ENCODE data around the gene GALNT10. TPM values are rescaled to one million over a fixed set of nuclear protein-coding genes. Genes with fewer than 3 reads are reported as not detected.

The GALNT10 gene
- total and polyA plus RNA-seq, 2 experiments from 2014 or later = 3.2 to 12.9 TPM

- Mint-ChIP-seq H3K27ac (no peak overlapping the region), H3K27me3 (ENCODE audit: insufficient read depth, low read depth, poor library complexity) (peaks cover 3% of the 10 kb centered on the region), H3K4me1 (peaks cover 63% of the 10 kb centered on the region), H3K9me3 (no peaks in the 10 kb centered on the region), H3K36me3 (ENCODE audit: low read depth) (peaks cover 4% of the 10 kb centered on the region; the same call in 2 of the 3 replicates), H3K4me3 (no peak overlapping the region)
- no peaks in the 10 kb centered on the region for H3F3A ChIP-seq (replicated peaks; ENCODE audit: low read depth)
- H3K4me2 ChIP-seq = no peak overlapping the region
- H3K27me3 ChIP-seq (ENCODE audit: insufficient read depth) = no peaks in the 10 kb centered on the region
- H2AFZ ChIP-seq = no peak overlapping the region
- DNase-seq (ENCODE audit: low spot score) (no peak), ATAC-seq (no peak)
- no peaks in the 10 kb centered on the region for H4K20me1 ChIP-seq (replicated peaks; ENCODE audit: insufficient read depth)
- H3K4me3 ChIP-seq = no peak overlapping the region
- H3K9me2 ChIP-seq (ENCODE audit: insufficient read depth) = no peaks in the 10 kb centered on the region; the same call in 1 of the 2 replicates
- H3K27ac ChIP-seq (ENCODE audit: low read depth) = no peak overlapping the region
- H3K4me1 ChIP-seq (ENCODE audit: insufficient read depth) = peaks cover 27% of the 10 kb centered on the region
- TF ChIP-seq CTCF (conservative IDR thresholded peaks at IDR 0.05; ENCODE audit: low read depth in 2 of 2) = no peak
- TF ChIP-seq EZH2phosphoT487 (IDR thresholded peaks at IDR 0.05; ENCODE audit: unreplicated experiment) = no peak
- peaks cover 3% of the 10 kb centered on the region; the same call in 1 of the 2 replicates for H3K79me2 ChIP-seq (replicated peaks; ENCODE audit: insufficient read depth)
- no peaks in the 10 kb centered on the region for H3K36me3 ChIP-seq (ENCODE audit: insufficient read depth)
These were observed 16.7 kb downstream of the GALNT10 start for GRCh38 chr5:154207204-154207603.

GRCh38 chr5:154209591-154210081 is 19.1 kb downstream of the GALNT10 start:
- Histone ChIP-seq H3K4me2 (peak overlapping the region; percentile 65), H3K27ac (ENCODE audit: low read depth) (no peak overlapping the region), H3K4me3 (no peak overlapping the region), H4K20me1 (replicated peaks; ENCODE audit: insufficient read depth) (no peaks in the 10 kb centered on the region), H3K27me3 (ENCODE audit: insufficient read depth) (no peaks in the 10 kb centered on the region), H3K9me2 (ENCODE audit: insufficient read depth) (no peaks in the 10 kb centered on the region; the same call in 1 of the 2 replicates), H3F3A (replicated peaks; ENCODE audit: low read depth) (no peaks in the 10 kb centered on the region), H2AFZ (no peak overlapping the region), H3K36me3 (ENCODE audit: insufficient read depth) (no peaks in the 10 kb centered on the region), H3K79me2 (replicated peaks; ENCODE audit: insufficient read depth) (peaks cover 3% of the 10 kb centered on the region; the same call in 1 of the 2 replicates), H3K4me1 (ENCODE audit: insufficient read depth) (peaks cover 18% of the 10 kb centered on the region)
- Mint-ChIP-seq H3K36me3 (ENCODE audit: low read depth) (peaks cover 4% of the 10 kb centered on the region; the same call in 2 of the 3 replicates), H3K9me3 (no peaks in the 10 kb centered on the region), H3K4me1 (peaks cover 44% of the 10 kb centered on the region), H3K4me3 (no peak overlapping the region), H3K27ac (no peak overlapping the region), H3K27me3 (ENCODE audit: insufficient read depth, low read depth, poor library complexity) (peaks cover 3% of the 10 kb centered on the region)
- DNase-seq (ENCODE audit: low spot score) (no peak), ATAC-seq (peak; percentile 55)
- TF ChIP-seq NANOG (IDR thresholded peaks at IDR 0.05; ENCODE audit: borderline replicate concordance) = no peak
- no peak for TF ChIP-seq JUNB (IDR thresholded peaks at IDR 0.05; ENCODE audit: unreplicated experiment)
- no peak for TF ChIP-seq ETS1 (IDR thresholded peaks at IDR 0.05)
- no peak for TF ChIP-seq ZNF331 (CRISPR knock-in tag; IDR thresholded peaks at IDR 0.05; ENCODE audit: low read depth)
- no peak for TF ChIP-seq ZNF462 (CRISPR knock-in tag; IDR thresholded peaks at IDR 0.05)
- no peak for TF ChIP-seq CREB1 (CRISPR knock-in tag; IDR thresholded peaks at IDR 0.05; ENCODE audit: low read depth)
- TF ChIP-seq REST (IDR thresholded peaks at IDR 0.05; ENCODE audit: unreplicated experiment) = no peak

Measured in GM23338 (cell line).